ENCODE measurements around the gene CRB2.

GRCh38 chr9:123322273-123323195 lies 33.5 kb upstream of the CRB2 start:
- no peak for TF ChIP-seq CTCF (IDR thresholded peaks at IDR 0.05)
- no peak for TF ChIP-seq POLR2AphosphoS5 (IDR thresholded peaks at IDR 0.05; ENCODE audit: insufficient read depth in 1 of 2, low read depth in 1 of 2)
